ENCODE data around the gene CCDC12. TPM values are rescaled to one million over a fixed set of nuclear protein-coding genes. Genes with fewer than 3 reads are reported as not detected.

CCDC12 gene
- total RNA-seq, 1 donor from 2014 or later: 50.5 TPM

DNA sequence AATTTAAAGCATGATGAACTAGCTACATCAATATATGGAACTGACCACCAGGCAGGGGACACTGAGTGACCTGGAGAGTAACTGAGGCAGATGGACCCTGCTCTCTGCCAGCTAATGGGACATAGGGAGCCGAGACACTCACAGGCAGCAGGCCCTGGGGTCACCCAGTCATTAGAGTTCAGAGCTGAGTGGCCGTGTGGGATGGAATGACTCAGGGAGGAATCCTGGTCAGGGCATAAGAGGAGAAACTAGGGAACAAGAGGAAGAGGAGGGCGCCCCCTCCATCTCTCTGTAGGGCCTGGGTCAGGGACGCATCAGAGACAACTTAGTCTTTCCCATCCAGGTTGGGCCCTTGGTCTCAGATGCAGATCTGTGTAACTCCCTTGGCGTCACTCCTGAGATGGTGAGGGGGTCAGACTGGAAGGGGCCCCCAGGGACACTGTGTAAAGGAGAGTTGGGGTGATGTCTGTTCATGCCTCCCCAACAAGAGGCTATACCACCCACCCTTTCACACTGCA is 39.8 kb downstream of the CCDC12 start:
- Mint-ChIP-seq H3K4me3 (no peak overlapping the region), H3K4me1 (peaks cover 34% of the 10 kb centered on the region), H3K36me3 (peaks cover 20% of the 10 kb centered on the region), H3K9me3 (no peaks in the 10 kb centered on the region), H3K27ac (peak overlapping the region; percentile 93), H3K27me3 (ENCODE audit: low read depth) (no peaks in the 10 kb centered on the region)
- no peak for DNase-seq (ENCODE audit: low spot score in 2 of 2, unreplicated experiment in 2 of 2)
- TF ChIP-seq, protein P1, sequence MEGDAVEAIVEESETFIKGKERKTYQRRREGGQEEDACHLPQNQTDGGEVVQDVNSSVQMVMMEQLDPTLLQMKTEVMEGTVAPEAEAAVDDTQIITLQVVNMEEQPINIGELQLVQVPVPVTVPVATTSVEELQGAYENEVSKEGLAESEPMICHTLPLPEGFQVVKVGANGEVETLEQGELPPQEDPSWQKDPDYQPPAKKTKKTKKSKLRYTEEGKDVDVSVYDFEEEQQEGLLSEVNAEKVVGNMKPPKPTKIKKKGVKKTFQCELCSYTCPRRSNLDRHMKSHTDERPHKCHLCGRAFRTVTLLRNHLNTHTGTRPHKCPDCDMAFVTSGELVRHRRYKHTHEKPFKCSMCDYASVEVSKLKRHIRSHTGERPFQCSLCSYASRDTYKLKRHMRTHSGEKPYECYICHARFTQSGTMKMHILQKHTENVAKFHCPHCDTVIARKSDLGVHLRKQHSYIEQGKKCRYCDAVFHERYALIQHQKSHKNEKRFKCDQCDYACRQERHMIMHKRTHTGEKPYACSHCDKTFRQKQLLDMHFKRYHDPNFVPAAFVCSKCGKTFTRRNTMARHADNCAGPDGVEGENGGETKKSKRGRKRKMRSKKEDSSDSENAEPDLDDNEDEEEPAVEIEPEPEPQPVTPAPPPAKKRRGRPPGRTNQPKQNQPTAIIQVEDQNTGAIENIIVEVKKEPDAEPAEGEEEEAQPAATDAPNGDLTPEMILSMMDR (IDR thresholded peaks at IDR 0.05; ENCODE audit: unreplicated experiment): no peak

DNA sequence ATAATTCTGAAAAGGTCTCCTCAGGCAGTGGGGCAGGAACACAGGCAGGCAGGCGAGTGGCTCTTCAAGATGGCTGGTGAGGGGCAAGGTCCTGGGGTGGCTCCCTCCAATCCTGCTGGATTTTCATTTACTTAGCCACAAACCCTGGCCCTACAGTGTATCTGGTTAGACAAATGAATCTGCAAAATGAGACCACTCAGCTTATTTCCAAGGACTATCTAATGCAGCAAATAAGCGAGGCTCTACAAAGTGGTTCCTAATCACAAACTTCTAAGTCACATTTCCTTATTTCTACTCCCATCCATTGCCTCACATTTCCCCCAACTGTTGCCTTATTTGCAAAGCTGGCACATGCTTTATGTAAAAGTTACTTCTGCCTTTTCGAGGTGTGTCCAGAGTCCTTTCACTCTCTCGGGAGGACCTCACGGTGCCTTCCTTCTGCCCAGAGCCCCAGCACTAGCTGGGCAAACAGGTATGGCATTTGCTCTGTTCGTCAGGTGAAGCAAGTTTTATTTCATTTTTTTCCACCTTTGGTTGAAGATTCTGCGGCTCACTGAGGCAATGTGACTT is 40.5 kb downstream of the CCDC12 start:
- Mint-ChIP-seq H3K36me3 (peaks cover 20% of the 10 kb centered on the region), H3K27ac (peak overlapping the region; percentile 93), H3K4me1 (peaks cover 40% of the 10 kb centered on the region), H3K27me3 (ENCODE audit: low read depth) (no peaks in the 10 kb centered on the region), H3K4me3 (no peak overlapping the region), H3K9me3 (no peaks in the 10 kb centered on the region)
- TF ChIP-seq, protein P1 (IDR thresholded peaks at IDR 0.05; ENCODE audit: unreplicated experiment): no peak
- DNase-seq (ENCODE audit: low spot score in 2 of 2, unreplicated experiment in 2 of 2): no peak

DNA sequence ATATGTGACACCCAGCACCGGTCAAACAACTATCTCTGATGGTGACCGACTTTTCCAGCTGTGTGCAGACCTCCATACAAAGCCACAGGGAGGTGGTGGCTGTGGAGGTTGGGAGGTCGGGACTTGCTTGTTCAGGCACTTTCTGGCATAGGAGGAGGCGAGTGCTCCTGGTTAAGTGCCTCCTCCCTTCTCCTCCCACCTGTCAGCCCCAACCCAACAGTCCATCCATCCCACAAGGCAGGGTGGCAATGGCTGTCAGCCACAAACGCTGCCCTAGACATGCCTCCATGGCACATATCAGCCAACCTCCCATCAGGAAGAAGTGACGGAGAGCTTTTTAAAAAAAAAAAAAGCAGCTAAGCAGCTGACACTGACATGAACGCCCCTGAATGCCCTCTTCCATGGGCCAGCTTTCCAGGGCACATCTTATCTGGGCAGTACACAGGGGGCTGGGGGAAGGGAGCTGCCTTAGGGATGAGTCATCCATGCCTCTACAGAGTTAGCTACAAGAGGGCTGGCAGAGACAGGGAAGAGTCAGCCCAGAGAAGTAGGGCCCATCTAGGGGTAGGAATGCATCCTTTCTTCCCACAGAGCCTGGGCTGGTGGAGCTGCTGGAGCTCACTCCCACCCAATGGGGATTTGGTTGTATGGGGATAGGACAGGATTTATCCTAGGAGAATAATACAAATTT is 41.2 kb downstream of the CCDC12 start:
- Mint-ChIP-seq H3K4me3 (no peak overlapping the region), H3K4me1 (peaks cover 47% of the 10 kb centered on the region), H3K36me3 (peaks cover 17% of the 10 kb centered on the region), H3K27ac (peak overlapping the region; percentile 93), H3K27me3 (ENCODE audit: low read depth) (no peaks in the 10 kb centered on the region), H3K9me3 (no peaks in the 10 kb centered on the region)
- peak; percentile 58 to 63 for DNase-seq (ENCODE audit: low spot score in 2 of 2, unreplicated experiment in 2 of 2)
- TF ChIP-seq, protein P1 (IDR thresholded peaks at IDR 0.05; ENCODE audit: unreplicated experiment): no peak

DNA sequence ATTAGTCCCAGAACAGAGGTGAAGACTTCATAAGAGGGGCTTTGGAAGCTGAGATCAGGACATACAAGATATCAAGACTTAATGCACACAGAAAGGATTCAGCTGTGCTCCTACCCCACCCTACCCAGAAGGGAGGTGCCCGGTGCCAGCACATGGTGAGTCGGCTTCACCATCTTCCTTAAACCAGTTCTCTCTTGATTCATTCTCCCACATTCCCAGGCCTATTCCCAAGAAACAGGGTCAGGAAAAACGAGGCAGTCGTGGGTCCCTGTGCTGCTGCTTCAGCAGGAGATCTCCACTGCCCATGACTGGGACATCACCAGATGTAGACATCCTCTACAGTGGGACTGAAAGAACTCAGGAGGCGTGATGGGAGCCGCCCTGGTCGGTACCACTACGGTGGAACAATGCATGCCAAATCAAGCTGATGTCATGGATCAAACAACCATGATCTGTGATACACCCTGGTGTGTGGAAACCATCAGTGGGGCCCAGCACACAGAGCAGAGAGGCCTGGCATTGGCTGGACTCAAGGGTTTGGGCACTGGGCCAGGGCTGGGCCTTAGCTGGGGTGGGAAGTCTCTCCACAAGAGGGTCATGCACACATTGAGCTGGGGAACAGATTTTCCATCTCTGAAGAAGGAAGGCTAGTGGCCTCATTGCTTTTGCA is 41.9 kb downstream of the CCDC12 start:
- Mint-ChIP-seq H3K4me3 (no peak overlapping the region), H3K27ac (peak overlapping the region; percentile 93)

DNA sequence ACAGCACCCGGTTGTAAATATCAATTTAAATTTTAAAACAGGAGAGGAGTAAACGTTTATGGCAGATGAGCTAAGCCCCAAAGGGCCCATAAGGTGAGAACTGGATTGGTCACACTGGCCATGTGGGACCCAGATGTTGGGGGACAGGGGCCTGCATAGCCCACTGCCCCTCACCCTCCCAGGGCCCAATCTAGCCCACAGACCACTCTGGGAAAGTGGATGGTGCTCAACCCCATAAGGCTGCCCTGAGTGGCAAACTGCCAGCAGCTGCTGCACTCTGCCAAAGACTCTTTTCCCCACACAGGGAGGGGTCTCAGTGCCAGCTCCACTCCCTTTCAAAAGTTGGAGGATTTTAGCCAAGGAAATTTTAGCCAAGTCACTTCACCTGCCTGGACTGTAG is 42.5 kb downstream of the CCDC12 start:
- H3K27ac Mint-ChIP-seq: peak overlapping the region; percentile 93
- peaks cover 10% of the 10 kb centered on the region for H3K36me3 Mint-ChIP-seq
- H3K4me3 Mint-ChIP-seq: no peak overlapping the region
- DNase-seq (ENCODE audit: low spot score in 2 of 2, unreplicated experiment in 2 of 2): no peak
- H3K9me3 Mint-ChIP-seq: peaks cover 1% of the 10 kb centered on the region
- H3K27me3 Mint-ChIP-seq (ENCODE audit: low read depth): no peaks in the 10 kb centered on the region
- peaks cover 47% of the 10 kb centered on the region for H3K4me1 Mint-ChIP-seq
- TF ChIP-seq, protein P1 (IDR thresholded peaks at IDR 0.05; ENCODE audit: unreplicated experiment): no peak

More for the DNA sequence above, 41.9 kb downstream of the CCDC12 start:
- TF ChIP-seq, protein P1 (IDR thresholded peaks at IDR 0.05; ENCODE audit: unreplicated experiment): no peak
- peaks cover 47% of the 10 kb centered on the region for H3K4me1 Mint-ChIP-seq
- no peaks in the 10 kb centered on the region for H3K27me3 Mint-ChIP-seq (ENCODE audit: low read depth)
- peaks cover 11% of the 10 kb centered on the region for H3K36me3 Mint-ChIP-seq
- DNase-seq (ENCODE audit: low spot score in 2 of 2, unreplicated experiment in 2 of 2): no peak
- H3K9me3 Mint-ChIP-seq: no peaks in the 10 kb centered on the region
